IMR-90 (cell line): ENCODE results near the gene FIGLA. TPM values are rescaled to one million over a fixed set of nuclear protein-coding genes. Genes with fewer than 3 reads are reported as not detected.

ENCODE experiments used
- ATAC-seq: fragments of 200-7000 bp; cut with Tn5 transposase; 2 replicates; pipeline ENCODE4 v1.9.1; 2020; ENCODE audit warnings: low read depth, mild to moderate bottlenecking, moderate library complexity
- BruUV-seq: library from RNA; stranded (reverse); fragments of 400-500 nt; replicated peaks from 2 replicates; lab custom pipeline; 2021; lab: Mats Ljungman, UMichigan
- CTCF ChIA-PET: fragments of 300-600 bp; formaldehyde crosslinking; extraction: SDS; loops from one replicate; lab custom pipeline; 2021; ENCODE audit warnings: antibody characterized with exemption; lab: Yijun Ruan, JAX
- POLR2A ChIA-PET: fragments of 300-600 bp; sonication (Branson Sonifier 250); formaldehyde crosslinking; loops from one replicate; lab custom pipeline; 2022; ENCODE audit warnings: antibody characterized with exemption; ENCODE audit not compliant: unreplicated experiment; lab: Charles Lee
- DNase-seq: peaks from one replicate; pipeline ENCODE4 v3.0.0; 2013
- H2AFZ ChIP-seq: replicated peaks from 2 replicates; pipeline ENCODE3; 2013; ENCODE audit warnings: low read length, mild to moderate bottlenecking; ENCODE audit not compliant: poor library complexity
- H2AK5ac ChIP-seq: 2 replicates; pipeline ENCODE4 v1.6.1; 2013; ENCODE audit warnings: low read depth, low read length, inconsistent platforms
- H2AK9ac ChIP-seq: replicated peaks from 2 replicates; pipeline ENCODE3; 2013; ENCODE audit warnings: mild to moderate bottlenecking, low read depth, low read length, moderate library complexity; ENCODE audit not compliant: poor library complexity
- H2BK120ac ChIP-seq: 2 replicates; pipeline ENCODE4 v1.6.1; 2013; ENCODE audit warnings: low read depth, low read length, inconsistent platforms
- H2BK15ac ChIP-seq: 3 replicates; pipeline ENCODE4 v1.6.1; 2013; ENCODE audit warnings: low read depth, low read length, inconsistent platforms
- H2BK20ac ChIP-seq: 2 replicates; pipeline ENCODE4 v1.6.1; 2013; ENCODE audit warnings: low read depth, mild to moderate bottlenecking, inconsistent platforms, low read length, moderate library complexity
- H2BK5ac ChIP-seq: 2 replicates; pipeline ENCODE4 v1.6.1; 2013; ENCODE audit warnings: mild to moderate bottlenecking, low read depth, low read length, inconsistent platforms; ENCODE audit not compliant: poor library complexity, severe bottlenecking
- H3K14ac ChIP-seq: replicated peaks from 2 replicates; pipeline ENCODE4 v1.6.1; 2013; ENCODE audit warnings: low read depth, low read length, inconsistent platforms
- H3K18ac ChIP-seq: 2 replicates; pipeline ENCODE4 v1.6.1; 2013; ENCODE audit warnings: low read depth, low read length, control low read depth
- H3K23ac ChIP-seq: 2 replicates; pipeline ENCODE4 v1.6.1; 2013; ENCODE audit warnings: low read depth, low read length, inconsistent platforms
- H3K27ac ChIP-seq: 2 replicates; pipeline ENCODE4 v1.5.1; 2013; ENCODE audit warnings: mild to moderate bottlenecking, control low read depth, low read length; ENCODE audit not compliant: insufficient read depth
- H3K27me3 ChIP-seq: 2 replicates; pipeline ENCODE4 v1.6.1; 2013; ENCODE audit warnings: low read length; ENCODE audit not compliant: control insufficient read depth, insufficient read depth
- H3K36me3 ChIP-seq: 2 replicates; pipeline ENCODE4 v1.6.1; 2013; ENCODE audit warnings: low read length, mixed read lengths; ENCODE audit not compliant: control insufficient read depth, insufficient read depth
- H3K4ac ChIP-seq: 2 replicates; pipeline ENCODE4 v1.6.1; 2013; ENCODE audit warnings: low read depth, low read length, inconsistent platforms
- H3K4me1 ChIP-seq: 2 replicates; pipeline ENCODE4 v1.6.1; 2013; ENCODE audit warnings: low read length, mixed read lengths; ENCODE audit not compliant: control insufficient read depth, insufficient read depth
- H3K4me2 ChIP-seq: 2 replicates; pipeline ENCODE4 v1.6.1; 2013; ENCODE audit warnings: low read depth, mild to moderate bottlenecking, control low read depth, low read length, moderate library complexity
- H3K4me3 ChIP-seq: 2 replicates; pipeline ENCODE4 v1.5.1; 2013; ENCODE audit warnings: low read depth, mild to moderate bottlenecking, control low read depth, low read length, moderate library complexity; ENCODE audit not compliant: insufficient read depth
- H3K56ac ChIP-seq: 2 replicates; pipeline ENCODE4 v1.6.1; 2013; ENCODE audit warnings: low read length, inconsistent platforms; ENCODE audit not compliant: insufficient read depth; ENCODE audit errors: extremely low read depth
- H3K79me1 ChIP-seq, 2 experiments: 2 replicates each; pipeline ENCODE4 v1.6.1; 2013; ENCODE audit warnings: low read length in 2 of 2, inconsistent platforms in 1 of 2, low read depth in 1 of 2
- H3K9ac ChIP-seq: 2 replicates; pipeline ENCODE4 v1.6.1; 2013; ENCODE audit warnings: low read depth, low read length, control low read depth
- H3K9me1 ChIP-seq: 2 replicates; pipeline ENCODE4 v1.6.1; 2013; ENCODE audit warnings: low read length, inconsistent platforms; ENCODE audit not compliant: insufficient read depth
- H3K9me3 ChIP-seq: 2 replicates; pipeline ENCODE4 v1.6.1; 2013; ENCODE audit warnings: low read length; ENCODE audit not compliant: control insufficient read depth, insufficient read depth
- H4K20me1 ChIP-seq: 2 replicates; pipeline ENCODE4 v1.6.1; 2013; ENCODE audit warnings: low read length, inconsistent platforms; ENCODE audit not compliant: insufficient read depth
- H4K5ac ChIP-seq: 2 replicates; pipeline ENCODE4 v1.6.1; 2013; ENCODE audit warnings: mild to moderate bottlenecking, low read depth, low read length, control low read depth
- H4K8ac ChIP-seq, 2 experiments: 2 replicates each; pipeline ENCODE4 v1.6.1; 2013; ENCODE audit warnings: low read depth in 2 of 2, low read length in 2 of 2, control low read depth in 1 of 2, inconsistent platforms in 1 of 2
- H4K91ac ChIP-seq: 2 replicates; pipeline ENCODE4 v1.6.1; 2013; ENCODE audit warnings: low read depth, low read length, inconsistent platforms; ENCODE audit not compliant: insufficient read depth
- BHLHE40 ChIP-seq: fragments of 150-350 bp; IDR thresholded peaks from 2 replicates; pipeline ENCODE4 v1.6.1; 2016; ENCODE audit warnings: mild to moderate bottlenecking, low read depth, low read length
- CEBPB ChIP-seq: IDR thresholded peaks from 2 replicates; pipeline ENCODE4 v1.6.1; 2012; ENCODE audit warnings: low read depth, low read length, improper control_type of control experiment
- CHD1 ChIP-seq: IDR thresholded peaks from 2 replicates; pipeline ENCODE4 v1.6.1; 2012; ENCODE audit warnings: low read depth, low read length, improper control_type of control experiment
- CTCF ChIP-seq: conservative IDR thresholded peaks from 2 replicates; pipeline ENCODE4 v1.5.1; 2012; ENCODE audit warnings: mild to moderate bottlenecking, low read depth, low read length, improper control_type of control experiment
- FOS ChIP-seq: fragments of 150-350 bp; IDR thresholded peaks from 2 replicates; pipeline ENCODE4 v1.6.1; 2016; ENCODE audit warnings: low read depth, low read length
- MAFK ChIP-seq: IDR thresholded peaks from 2 replicates; pipeline ENCODE4 v1.6.1; 2012; ENCODE audit warnings: low read depth, low read length, improper control_type of control experiment
- MAZ ChIP-seq: IDR thresholded peaks from 2 replicates; pipeline ENCODE4 v1.6.1; 2012; ENCODE audit warnings: low read depth, mild to moderate bottlenecking, low read length, improper control_type of control experiment, moderate library complexity, borderline replicate concordance
- MXI1 ChIP-seq: IDR thresholded peaks from 2 replicates; pipeline ENCODE4 v1.6.1; 2012; ENCODE audit warnings: low read depth, mild to moderate bottlenecking, low read length, moderate library complexity, borderline replicate concordance
- POLR2A ChIP-seq: IDR thresholded peaks from 2 replicates; pipeline ENCODE4 v1.6.1; 2012; ENCODE audit warnings: mild to moderate bottlenecking, low read depth, low read length
- RAD21 ChIP-seq: IDR thresholded peaks from 2 replicates; pipeline ENCODE4 v1.6.1; 2012; ENCODE audit warnings: low read length, improper control_type of control experiment
- RCOR1 ChIP-seq: IDR thresholded peaks from 2 replicates; pipeline ENCODE4 v1.6.1; 2012; ENCODE audit warnings: mild to moderate bottlenecking, low read length, improper control_type of control experiment; ENCODE audit not compliant: insufficient replicate concordance
- RFX5 ChIP-seq: IDR thresholded peaks from 2 replicates; pipeline ENCODE4 v1.8.0; 2012; ENCODE audit warnings: low read depth, mild to moderate bottlenecking, low read length, moderate library complexity
- SMC3 ChIP-seq: fragments of 150-350 bp; IDR thresholded peaks from 2 replicates; pipeline ENCODE4 v1.6.1; 2016; ENCODE audit warnings: low read depth, mild to moderate bottlenecking, antibody characterized with exemption, low read length, moderate library complexity
- USF2 ChIP-seq: fragments of 150-350 bp; IDR thresholded peaks from 2 replicates; pipeline ENCODE4 v1.6.1; 2017; ENCODE audit warnings: mild to moderate bottlenecking, antibody characterized with exemption, low read length, low read depth
- WGBS, 2 experiments: methylation state at CpG; one replicate each; pipeline versions ENCODE4 v1.1.5 to v1.1.7; 2013; ENCODE audit warnings: missing lambda C conversion rate in 2 of 2; ENCODE audit not compliant: insufficient read length in 1 of 2; ENCODE audit errors: extremely low coverage in 2 of 2; 5-methylcytosine and 5-hydroxymethylcytosine counted together
- dilution Hi-C: fragments of 300-500 bp; cut with HindIII; formaldehyde crosslinking; loops from one replicate; pipeline ENCODE4 v1.14.3; 2018; ENCODE audit warnings: low sequenced_read_pairs; ENCODE audit not compliant: unreplicated experiment
- in situ Hi-C: fragments of 300-500 bp; cut with MboI; formaldehyde crosslinking; loops from 3 replicates; pipeline ENCODE4 v1.14.3; 2019; ENCODE audit warnings: low sequenced_read_pairs, inconsistent platforms, mixed read lengths
- intact Hi-C: fragments of 100-400 bp; cut with micrococcal nuclease; formaldehyde crosslinking; loops from 2 replicates; pipeline ENCODE4 v1.10.0; 2022
- polyA plus RNA-seq, 3 experiments: library from polyadenylated mRNA; depleted of rRNA; stranded (reverse); fragments of >200 nt; gene quantifications; 2 replicates each; pipeline ENCODE4 v1.2.3, GENCODE V29; 2012; ENCODE audit warnings: low replicate concordance in 1 of 3
- total RNA-seq: library from RNA; depleted of rRNA; stranded (reverse); fragments of >200 nt; gene quantifications from 2 replicates; pipeline ENCODE4 v1.2.3, GENCODE V29; 2012

The FIGLA gene
- total and polyA plus RNA-seq, 2 of the 4 experiments (the other 2 are of a cell fraction) = not detected

GRCh38 chr2:70827388-70827787, 36.9 kb upstream of the FIGLA start:
- no peak overlapping the region for H3K4me3 ChIP-seq
- no peak overlapping the region for H3K23ac ChIP-seq
- H3K14ac ChIP-seq = no peak overlapping the region
- ChIA-PET POLR2A (no interaction called here), CTCF (no interaction called here)
- no peak overlapping the region for H3K27ac ChIP-seq
- no peak overlapping the region for H2AK5ac ChIP-seq
- H2AK9ac ChIP-seq = no peak overlapping the region
- no peak overlapping the region for H3K4ac ChIP-seq
- no peaks in the 10 kb centered on the region for H3K79me1 ChIP-seq
- peaks cover 16% of the 10 kb centered on the region for H3K27me3 ChIP-seq
- no peaks in the 10 kb centered on the region for H3K4me1 ChIP-seq
- H2BK15ac ChIP-seq = no peak overlapping the region
- H4K8ac ChIP-seq = no peak overlapping the region
- H2AFZ ChIP-seq = no peak overlapping the region
- WGBS, 2 experiments = 40% methylated on average over 1 of the region's 5 CpGs; no CpG with 5 or more reads in 1 of the 2 experiments
- H2BK20ac ChIP-seq = no peak overlapping the region
- no peak overlapping the region for H3K18ac ChIP-seq
- ATAC-seq (no peak), DNase-seq (no peak)
- H3K9me1 ChIP-seq = no peaks in the 10 kb centered on the region
- TF ChIP-seq CTCF (no peak), RCOR1 (no peak), RAD21 (no peak), FOS (no peak), MAZ (no peak), CHD1 (no peak), BHLHE40 (no peak), RFX5 (no peak), CEBPB (no peak), MAFK (no peak), SMC3 (no peak), USF2 (no peak), MXI1 (no peak), POLR2A (no peak)
- H4K20me1 ChIP-seq = no peaks in the 10 kb centered on the region
- H3K4me2 ChIP-seq = no peak overlapping the region
- H4K5ac ChIP-seq = no peak overlapping the region
- no TSS peak for BruUV-seq
- intact Hi-C loops (no loop called here), dilution Hi-C loops (no loop called here), in situ Hi-C loops (no loop called here)
- no peak overlapping the region for H2BK120ac ChIP-seq
- H3K36me3 ChIP-seq = no peaks in the 10 kb centered on the region
- no peak overlapping the region for H4K91ac ChIP-seq
- H3K9ac ChIP-seq = no peak overlapping the region
- no peak overlapping the region for H2BK5ac ChIP-seq
- H3K56ac ChIP-seq = no peak overlapping the region
- no peaks in the 10 kb centered on the region for H3K9me3 ChIP-seq
